Measurements from ENCODE around the gene HCAR3.
"Not testable (repeated sequence)": the region's sequence is repeated elsewhere in the genome, so short reads cannot be mapped to it uniquely, and the experiment has no call there.

DNA sequence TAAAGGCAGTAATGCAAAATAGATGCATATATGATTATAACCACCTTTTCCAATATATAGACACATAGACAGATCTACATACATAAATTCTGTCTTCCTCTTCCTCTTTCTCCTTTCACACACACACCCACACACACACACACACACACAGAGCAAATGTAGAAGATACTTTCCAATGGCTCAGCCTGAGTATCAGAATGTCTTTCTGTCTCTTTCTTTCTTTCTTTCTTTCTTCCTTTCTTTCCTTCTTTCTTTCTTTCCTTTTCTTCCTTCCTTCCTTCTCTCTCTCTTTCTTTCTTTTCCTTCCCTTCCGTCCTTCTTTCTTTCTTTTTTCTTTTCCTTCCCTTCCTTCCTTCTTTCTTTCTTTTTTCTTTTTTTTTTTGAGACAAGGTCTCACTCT, 5.3 kb downstream of the HCAR3 start:
- TF ChIP-seq, protein P1, sequence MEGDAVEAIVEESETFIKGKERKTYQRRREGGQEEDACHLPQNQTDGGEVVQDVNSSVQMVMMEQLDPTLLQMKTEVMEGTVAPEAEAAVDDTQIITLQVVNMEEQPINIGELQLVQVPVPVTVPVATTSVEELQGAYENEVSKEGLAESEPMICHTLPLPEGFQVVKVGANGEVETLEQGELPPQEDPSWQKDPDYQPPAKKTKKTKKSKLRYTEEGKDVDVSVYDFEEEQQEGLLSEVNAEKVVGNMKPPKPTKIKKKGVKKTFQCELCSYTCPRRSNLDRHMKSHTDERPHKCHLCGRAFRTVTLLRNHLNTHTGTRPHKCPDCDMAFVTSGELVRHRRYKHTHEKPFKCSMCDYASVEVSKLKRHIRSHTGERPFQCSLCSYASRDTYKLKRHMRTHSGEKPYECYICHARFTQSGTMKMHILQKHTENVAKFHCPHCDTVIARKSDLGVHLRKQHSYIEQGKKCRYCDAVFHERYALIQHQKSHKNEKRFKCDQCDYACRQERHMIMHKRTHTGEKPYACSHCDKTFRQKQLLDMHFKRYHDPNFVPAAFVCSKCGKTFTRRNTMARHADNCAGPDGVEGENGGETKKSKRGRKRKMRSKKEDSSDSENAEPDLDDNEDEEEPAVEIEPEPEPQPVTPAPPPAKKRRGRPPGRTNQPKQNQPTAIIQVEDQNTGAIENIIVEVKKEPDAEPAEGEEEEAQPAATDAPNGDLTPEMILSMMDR (IDR thresholded peaks at IDR 0.05; ENCODE audit: insufficient read depth, low read length), result not testable (repeated sequence)
- TF ChIP-seq POLR2AphosphoS5 (IDR thresholded peaks at IDR 0.05; ENCODE audit: low read depth), result not testable (repeated sequence)

Measured in HL-60 (cell line).